Endothelial cell of umbilical vein (primary cell): Measurements from ENCODE around the gene HES7. TPM values are rescaled to one million over a fixed set of nuclear protein-coding genes. Genes with fewer than 3 reads are reported as not detected.

Experiments used
- BruUV-seq: library from RNA; stranded (reverse); fragments of 400-500 nt; replicated peaks from 2 replicates; lab custom pipeline; 2021; lab: Mats Ljungman, UMichigan
- CTCF ChIA-PET: fragments of 300-600, 350-600 bp; sonication (Branson Sonifier 250); formaldehyde crosslinking; loops from one replicate; lab custom pipeline; 2021; ENCODE audit warnings: antibody characterized with exemption, inconsistent platforms; lab: Charles Lee
- POLR2A ChIA-PET: fragments of 300-600, 350-600 bp; sonication (Branson Sonifier 250); formaldehyde crosslinking; loops from one replicate; lab custom pipeline; 2021; ENCODE audit warnings: antibody characterized with exemption, inconsistent platforms; lab: Charles Lee
- DNase-seq: peaks from one replicate; pipeline ENCODE4 v3.0.0-alpha.2; 2011; ENCODE audit warnings: low read depth, low spot score
- FAIRE-seq: peaks from 2 replicates; lab custom pipeline; 2011; peaks lifted over from hg19 to GRCh38; lab: Jason Lieb, UNC
- H2AFZ ChIP-seq: 2 replicates; pipeline ENCODE4 v1.6.0; 2012; ENCODE audit warnings: low read depth, low read length, control low read depth, inconsistent platforms
- H3K27ac ChIP-seq: 2 replicates; pipeline ENCODE4 v1.5.1; 2011; ENCODE audit warnings: low read depth, mild to moderate bottlenecking, control low read depth, low read length, moderate library complexity; ENCODE audit not compliant: insufficient read depth
- H3K27me3 ChIP-seq, 2 experiments: 2 replicates each; pipeline versions ENCODE4 v1.6.0 to v1.6.1; 2011; ENCODE audit warnings: low read length in 2 of 2, mixed read lengths in 1 of 2; ENCODE audit not compliant: control insufficient read depth in 2 of 2, insufficient read depth in 2 of 2
- H3K36me3 ChIP-seq, 2 experiments: 2 replicates in 1 of 2; 3 replicates in 1 of 2; pipeline ENCODE4 v1.5.1; 2011; ENCODE audit warnings: low read length in 2 of 2, mild to moderate bottlenecking in 1 of 2, moderate library complexity in 1 of 2; ENCODE audit not compliant: control insufficient read depth in 2 of 2, insufficient read depth in 2 of 2; ENCODE audit errors: extremely low read depth in 1 of 2
- H3K4me1 ChIP-seq: 3 replicates; pipeline ENCODE4 v1.5.1; 2011; ENCODE audit warnings: mild to moderate bottlenecking, low read length; ENCODE audit not compliant: control insufficient read depth, insufficient read depth; ENCODE audit errors: extremely low read depth
- H3K4me2 ChIP-seq: 2 replicates; pipeline ENCODE4 v1.6.1; 2011; ENCODE audit warnings: low read length, control low read depth, mixed read lengths; ENCODE audit not compliant: insufficient read depth
- H3K4me3 ChIP-seq, 3 experiments: fragments of 200-600 bp in 1 of 3; sonication (generic), shearing (Covaris generic) in 1 of 3; replicated peaks in 1 of 3; 2 replicates each; pipeline ENCODE4 v1.5.1; 2011 to 2016; ENCODE audit warnings: control low read depth in 3 of 3, low read length in 3 of 3, mild to moderate bottlenecking in 2 of 3, inconsistent platforms in 1 of 3, low read depth in 1 of 3, moderate library complexity in 1 of 3; ENCODE audit not compliant: insufficient read depth in 1 of 3
- H3K79me2 ChIP-seq: 2 replicates; pipeline ENCODE4 v1.6.0; 2012; ENCODE audit warnings: low read length, inconsistent platforms; ENCODE audit not compliant: control insufficient read depth, insufficient read depth
- H3K9ac ChIP-seq: replicated peaks from 2 replicates; pipeline ENCODE3; 2011; ENCODE audit warnings: low read length, control low read depth; ENCODE audit not compliant: insufficient read depth; ENCODE audit errors: extremely low read depth
- H3K9me1 ChIP-seq: replicated peaks from 3 replicates; pipeline ENCODE4 v1.6.0; 2011; ENCODE audit warnings: mild to moderate bottlenecking, low read length; ENCODE audit not compliant: control insufficient read depth, insufficient read depth; ENCODE audit errors: extremely low read depth
- H3K9me3 ChIP-seq: replicated peaks from 2 replicates; pipeline ENCODE4 v1.5.1; 2012; ENCODE audit warnings: low read length, inconsistent platforms; ENCODE audit not compliant: control insufficient read depth, insufficient read depth
- H4K20me1 ChIP-seq: replicated peaks from 2 replicates; pipeline ENCODE3; 2011; ENCODE audit warnings: mild to moderate bottlenecking, low read length; ENCODE audit not compliant: control insufficient read depth, insufficient read depth; ENCODE audit errors: extremely low read depth
- CTCF ChIP-seq, 2 donors: IDR thresholded peaks; 1 replicate in 1 of 2; 2 replicates in 1 of 2; pipeline ENCODE4 v1.5.1; 2011; ENCODE audit warnings: low read length in 2 of 2, mild to moderate bottlenecking in 2 of 2, moderate library complexity in 2 of 2, control low read depth in 1 of 2, inconsistent platforms in 1 of 2, low read depth in 1 of 2; ENCODE audit not compliant: insufficient read depth in 1 of 2; ENCODE audit errors: extremely low read depth in 1 of 2
- EZH2 ChIP-seq: IDR thresholded peaks from 2 replicates; pipeline ENCODE4 v1.6.1; 2012; ENCODE audit warnings: borderline replicate concordance, low read depth, mild to moderate bottlenecking, moderate library complexity, low read length, inconsistent platforms; ENCODE audit not compliant: severe bottlenecking
- FOS ChIP-seq: IDR thresholded peaks from 2 replicates; pipeline ENCODE4 v1.6.1; 2011; ENCODE audit warnings: mild to moderate bottlenecking, low read length, moderate library complexity, borderline replicate concordance; ENCODE audit not compliant: insufficient read depth
- GATA2 ChIP-seq: IDR thresholded peaks from 2 replicates; pipeline ENCODE4 v1.7.0; 2011; ENCODE audit warnings: low read depth, mild to moderate bottlenecking, moderate library complexity, mixed read lengths, low read length; ENCODE audit not compliant: insufficient read length, insufficient read depth
- JUN ChIP-seq: IDR thresholded peaks from 2 replicates; pipeline ENCODE4 v1.6.1; 2011; ENCODE audit warnings: borderline replicate concordance, low read depth; ENCODE audit not compliant: insufficient read length, insufficient read depth
- MAX ChIP-seq: IDR thresholded peaks from 2 replicates; pipeline ENCODE4 v1.6.1; 2011; ENCODE audit not compliant: insufficient read depth, insufficient read length
- MYC ChIP-seq: IDR thresholded peaks from one replicate; pipeline ENCODE4 v1.6.1; 2011; ENCODE audit warnings: mild to moderate bottlenecking, low read depth, low read length
- POLR2A ChIP-seq: IDR thresholded peaks from 2 replicates; pipeline ENCODE4 v1.6.1; 2012; ENCODE audit warnings: low read depth, mild to moderate bottlenecking, control low read depth, low read length
- POLR2AphosphoS5 ChIP-seq: IDR thresholded peaks from 2 replicates; pipeline ENCODE4 v1.6.1; 2012; ENCODE audit warnings: low read depth, mild to moderate bottlenecking, control low read depth, low read length, moderate library complexity; ENCODE audit not compliant: insufficient read depth
- dilution Hi-C: fragments of 300-500 bp; cut with MboI; formaldehyde crosslinking; loops from one replicate; pipeline ENCODE4 v1.15.0; 2019; ENCODE audit warnings: low sequenced_read_pairs; ENCODE audit not compliant: extremely low pct_ligation_motif_present
- intact Hi-C: fragments of 100-400 bp; cut with micrococcal nuclease; formaldehyde crosslinking; loops from one replicate; pipeline ENCODE4 v1.10.0; 2022
- polyA plus RNA-seq, 4 experiments: library from polyadenylated mRNA; depleted of rRNA in 3 of 4; stranded (reverse) in 3 of 4; unstranded in 1 of 4; fragments of >200 nt; gene quantifications; 2 replicates each; pipeline versions ENCODE4 v1.2.1 to v1.2.3, GENCODE V29; 2011 to 2012; ENCODE audit warnings: missing spikeins in 1 of 4
- total RNA-seq: library from RNA; stranded (reverse); gene quantifications from 2 replicates; pipeline ENCODE4 v1.2.3, GENCODE V29; 2021

HES7 gene
- total and polyA plus RNA-seq, 2 donors (not counting 3 experiments of a cell fraction or from before 2014, with no cell fraction given), result 0.19 to 0.51 TPM

- Histone ChIP-seq H3K9me1 (no peaks in the 10 kb centered on the region), H3K9me3 (no peaks in the 10 kb centered on the region), H3K27ac (no peak overlapping the region), H3K79me2 (no peaks in the 10 kb centered on the region), H3K4me1 (peaks cover 10% of the 10 kb centered on the region), H2AFZ (no peak overlapping the region), H3K9ac (no peak overlapping the region), H3K27me3 (no peaks in the 10 kb centered on the region), H3K4me2 (no peak overlapping the region), H4K20me1 (no peaks in the 10 kb centered on the region), H3K4me3 (no peak overlapping the region), H3K36me3 (no peaks in the 10 kb centered on the region)
- POLR2A ChIA-PET, result interaction anchor here (1.2 kb wide), 1 partner anchor 39 kb away, joined by 3 read pairs; no protein-coding TSS in a partner anchor
- TF ChIP-seq FOS, result no peak
- intact Hi-C loops (no loop called here), dilution Hi-C loops (no loop called here)
- no peak for FAIRE-seq
- CTCF ChIA-PET, result no interaction called here
- no TSS peak for BruUV-seq
- DNase-seq, result no peak
Measured at GRCh38 chr17:8133941-8134340, 10.0 kb upstream of the HES7 start.

DNA sequence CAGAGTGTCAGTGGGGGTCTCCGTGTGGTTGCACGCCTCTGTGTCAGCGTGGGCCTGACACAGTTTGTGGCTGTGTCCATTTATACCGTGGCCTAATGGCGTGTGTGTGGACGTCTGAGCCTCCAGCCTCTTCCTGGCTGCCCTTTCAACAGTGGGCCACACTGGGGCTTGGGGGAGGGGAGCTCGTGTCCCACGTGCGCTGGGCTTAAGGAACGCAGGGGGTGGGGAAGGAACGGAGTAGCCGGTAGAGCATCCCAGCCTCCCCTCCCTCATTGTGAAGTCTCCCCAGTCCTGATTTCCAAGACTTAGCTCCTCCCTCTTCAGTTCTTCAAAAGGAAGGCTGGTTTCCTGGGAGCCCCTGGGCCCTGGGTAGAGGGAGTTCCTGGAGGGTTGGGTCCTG lies 9.5 kb upstream of the HES7 start:
- no peaks in the 10 kb centered on the region for H3K36me3 ChIP-seq
- no peak overlapping the region for H3K27ac ChIP-seq
- TF ChIP-seq CTCF (IDR thresholded peaks at IDR 0.05; ENCODE audit: extremely low read depth in 1 of 2, insufficient read depth in 1 of 2, low read depth in 1 of 2, low read length in 2 of 2) (no peak), MYC (no peak), MAX (no peak), JUN (no peak), FOS (no peak), GATA2 (no peak), EZH2 (no peak), POLR2AphosphoS5 (no peak), POLR2A (no peak)
- no peak overlapping the region for H2AFZ ChIP-seq
- no peak for DNase-seq
- H3K4me3 ChIP-seq, result no peak overlapping the region
- no peaks in the 10 kb centered on the region for H3K79me2 ChIP-seq
- no peaks in the 10 kb centered on the region for H3K9me3 ChIP-seq
- no peak overlapping the region for H3K4me2 ChIP-seq
- peaks cover 9% of the 10 kb centered on the region for H3K4me1 ChIP-seq
- intact Hi-C loops (no loop called here), dilution Hi-C loops (no loop called here)
- ChIA-PET CTCF (no interaction called here), POLR2A (interaction anchor here (0.7 kb wide), 1 partner anchor 40 kb away, joined by 4 read pairs; no protein-coding TSS in a partner anchor)
- no TSS peak for BruUV-seq
- H3K9ac ChIP-seq, result no peak overlapping the region
- no peaks in the 10 kb centered on the region for H4K20me1 ChIP-seq
- H3K27me3 ChIP-seq, result no peaks in the 10 kb centered on the region
- FAIRE-seq, result no peak
- no peaks in the 10 kb centered on the region for H3K9me1 ChIP-seq
